Progenitor cell of endocrine pancreas (in vitro differentiated cells): Measurements from ENCODE around the gene ATP2A1. TPM values are rescaled to one million over a fixed set of nuclear protein-coding genes. Genes with fewer than 3 reads are reported as not detected.

Source experiments
- DNase-seq: peaks from one replicate; pipeline ENCODE4 v3.0.0; 2021; ENCODE audit warnings: low spot score; ENCODE audit not compliant: unreplicated experiment
- H3K27ac Mint-ChIP-seq: 2 replicates; pipeline ENCODE4 v1.8.0; 2021; ENCODE audit warnings: mild to moderate bottlenecking, moderate library complexity, mixed read lengths
- H3K27me3 Mint-ChIP-seq: 2 replicates; pipeline ENCODE4 v1.8.0; 2021; ENCODE audit warnings: mixed read lengths
- H3K36me3 Mint-ChIP-seq: 2 replicates; pipeline ENCODE4 v1.8.0; 2022; ENCODE audit warnings: mixed read lengths; ENCODE audit not compliant: insufficient read depth
- H3K4me1 Mint-ChIP-seq: 2 replicates; pipeline ENCODE4 v1.8.0; 2021; ENCODE audit warnings: low read depth, mixed read lengths
- H3K4me3 Mint-ChIP-seq: 2 replicates; pipeline ENCODE4 v1.8.0; 2021; ENCODE audit warnings: low read depth, mild to moderate bottlenecking, moderate library complexity, mixed read lengths
- H3K9me3 Mint-ChIP-seq: 2 replicates; pipeline ENCODE4 v1.8.0; 2021; ENCODE audit warnings: low read depth, mixed read lengths
- total RNA-seq: library from RNA; stranded (reverse); gene quantifications from 2 replicates; pipeline ENCODE4 v1.2.1, GENCODE V29; 2021
- TF ChIP-seq, protein P1 (sequence below): fragments of 200-600 bp; sonication (generic); IDR thresholded peaks from one replicate; pipeline ENCODE4 v1.5.0; 2021; ENCODE audit warnings: antibody characterized with exemption, mild to moderate bottlenecking; ENCODE audit not compliant: unreplicated experiment

Gene ATP2A1
- total RNA-seq, 1 donor from 2014 or later: 3.0 TPM

DNA sequence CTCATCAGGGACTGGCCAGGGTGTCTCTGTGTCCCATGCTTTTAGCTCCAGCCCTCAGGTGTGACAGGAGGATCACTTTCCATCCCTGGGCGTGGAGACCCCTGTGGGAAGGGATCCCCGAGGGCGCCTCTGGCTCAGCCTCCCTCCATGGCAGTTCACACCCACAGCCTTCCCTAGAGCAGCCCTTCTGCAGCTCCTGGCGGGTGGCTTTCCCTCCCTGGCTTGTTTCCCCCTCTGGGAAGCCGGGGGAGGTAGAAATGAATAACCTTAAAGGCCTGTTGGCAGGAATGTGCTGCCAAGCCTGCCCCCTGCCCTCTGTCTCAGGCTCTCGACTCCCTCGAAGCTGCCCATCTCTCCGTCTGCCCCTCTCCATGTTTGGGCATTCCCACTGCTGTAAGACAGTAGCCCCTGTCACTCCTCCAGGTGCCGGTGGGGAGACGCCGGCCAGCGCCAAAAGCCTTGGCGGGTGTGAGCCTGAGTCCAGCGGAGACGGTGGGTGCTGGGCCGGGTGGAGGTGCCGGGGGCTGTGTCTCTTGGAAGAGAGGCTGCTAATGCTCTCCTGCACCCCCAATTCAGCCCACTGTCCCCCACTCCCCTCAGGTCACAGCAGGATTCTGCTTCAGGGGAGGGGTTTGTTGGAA, 2.1 kb upstream of the ATP2A1 start:
- Mint-ChIP-seq H3K4me1 (peaks cover 5% of the 10 kb centered on the region), H3K9me3 (no peaks in the 10 kb centered on the region), H3K36me3 (peaks cover 4% of the 10 kb centered on the region), H3K27me3 (peaks cover 5% of the 10 kb centered on the region), H3K4me3 (no peak overlapping the region), H3K27ac (no peak overlapping the region)
- DNase-seq: no peak
- TF ChIP-seq, protein P1, sequence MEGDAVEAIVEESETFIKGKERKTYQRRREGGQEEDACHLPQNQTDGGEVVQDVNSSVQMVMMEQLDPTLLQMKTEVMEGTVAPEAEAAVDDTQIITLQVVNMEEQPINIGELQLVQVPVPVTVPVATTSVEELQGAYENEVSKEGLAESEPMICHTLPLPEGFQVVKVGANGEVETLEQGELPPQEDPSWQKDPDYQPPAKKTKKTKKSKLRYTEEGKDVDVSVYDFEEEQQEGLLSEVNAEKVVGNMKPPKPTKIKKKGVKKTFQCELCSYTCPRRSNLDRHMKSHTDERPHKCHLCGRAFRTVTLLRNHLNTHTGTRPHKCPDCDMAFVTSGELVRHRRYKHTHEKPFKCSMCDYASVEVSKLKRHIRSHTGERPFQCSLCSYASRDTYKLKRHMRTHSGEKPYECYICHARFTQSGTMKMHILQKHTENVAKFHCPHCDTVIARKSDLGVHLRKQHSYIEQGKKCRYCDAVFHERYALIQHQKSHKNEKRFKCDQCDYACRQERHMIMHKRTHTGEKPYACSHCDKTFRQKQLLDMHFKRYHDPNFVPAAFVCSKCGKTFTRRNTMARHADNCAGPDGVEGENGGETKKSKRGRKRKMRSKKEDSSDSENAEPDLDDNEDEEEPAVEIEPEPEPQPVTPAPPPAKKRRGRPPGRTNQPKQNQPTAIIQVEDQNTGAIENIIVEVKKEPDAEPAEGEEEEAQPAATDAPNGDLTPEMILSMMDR: no peak

DNA sequence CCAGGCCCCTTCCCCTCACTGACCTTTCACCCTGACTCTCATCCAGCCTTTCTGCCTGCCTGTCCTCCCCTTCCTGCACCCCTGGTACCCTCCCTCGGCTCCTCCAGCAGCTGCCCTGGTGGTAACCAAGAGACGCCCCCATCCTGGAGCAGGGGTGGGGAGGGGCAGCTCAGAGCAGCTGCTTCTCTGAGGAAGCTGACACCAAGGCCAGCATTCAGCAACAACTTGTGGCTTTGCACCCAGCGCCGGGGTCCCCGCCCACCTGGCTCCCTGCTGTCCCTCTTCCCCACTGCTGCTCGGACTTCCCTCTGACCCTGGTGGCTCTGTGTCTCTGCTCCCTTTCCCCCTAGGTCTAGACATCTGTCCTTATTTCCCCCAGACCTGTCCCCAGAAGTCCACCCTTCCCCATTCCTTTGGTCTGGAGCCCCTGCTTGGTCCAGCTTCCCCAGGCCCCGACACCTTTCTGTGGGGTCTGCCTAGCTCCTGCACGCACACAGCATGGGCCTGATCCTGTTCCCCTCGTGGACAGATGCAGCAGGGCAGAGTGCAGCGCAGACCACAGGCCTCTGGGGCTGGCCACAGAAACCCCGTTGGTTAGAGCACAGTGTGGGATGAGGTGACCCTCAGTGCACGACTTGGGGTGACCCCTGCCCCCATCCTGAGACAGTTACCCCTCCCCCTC, 1.2 kb upstream of the ATP2A1 start:
- Mint-ChIP-seq H3K4me1 (peaks cover 5% of the 10 kb centered on the region), H3K27ac (peak overlapping the region; percentile 69), H3K9me3 (no peaks in the 10 kb centered on the region), H3K27me3 (peaks cover 9% of the 10 kb centered on the region), H3K36me3 (peaks cover 4% of the 10 kb centered on the region), H3K4me3 (no peak overlapping the region)
- DNase-seq: no peak
- TF ChIP-seq, protein P1: no peak

DNA sequence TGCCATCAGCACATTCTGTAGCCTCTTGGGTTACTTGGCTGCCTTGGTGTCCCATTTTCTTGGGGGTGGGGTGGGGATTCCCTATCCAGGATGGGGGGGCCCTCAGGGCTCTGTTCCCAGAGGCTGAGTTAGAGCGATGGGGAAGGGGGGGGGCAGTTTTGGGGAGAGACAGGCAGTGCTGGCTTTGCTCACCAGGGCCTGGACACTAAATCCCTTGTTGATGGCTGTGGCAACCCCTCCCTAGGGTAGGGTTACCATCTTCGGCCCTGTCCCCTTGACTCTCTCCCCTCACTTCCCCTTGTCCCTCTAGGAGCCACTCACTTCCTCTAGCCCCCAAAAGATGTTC, 660 bp upstream of the ATP2A1 start:
- Mint-ChIP-seq H3K9me3 (no peaks in the 10 kb centered on the region), H3K27me3 (peaks cover 12% of the 10 kb centered on the region), H3K27ac (no peak overlapping the region), H3K36me3 (peaks cover 4% of the 10 kb centered on the region), H3K4me3 (peak overlapping the region; percentile 21), H3K4me1 (peaks cover 5% of the 10 kb centered on the region)
- no peak for DNase-seq
- TF ChIP-seq, protein P1: no peak

DNA sequence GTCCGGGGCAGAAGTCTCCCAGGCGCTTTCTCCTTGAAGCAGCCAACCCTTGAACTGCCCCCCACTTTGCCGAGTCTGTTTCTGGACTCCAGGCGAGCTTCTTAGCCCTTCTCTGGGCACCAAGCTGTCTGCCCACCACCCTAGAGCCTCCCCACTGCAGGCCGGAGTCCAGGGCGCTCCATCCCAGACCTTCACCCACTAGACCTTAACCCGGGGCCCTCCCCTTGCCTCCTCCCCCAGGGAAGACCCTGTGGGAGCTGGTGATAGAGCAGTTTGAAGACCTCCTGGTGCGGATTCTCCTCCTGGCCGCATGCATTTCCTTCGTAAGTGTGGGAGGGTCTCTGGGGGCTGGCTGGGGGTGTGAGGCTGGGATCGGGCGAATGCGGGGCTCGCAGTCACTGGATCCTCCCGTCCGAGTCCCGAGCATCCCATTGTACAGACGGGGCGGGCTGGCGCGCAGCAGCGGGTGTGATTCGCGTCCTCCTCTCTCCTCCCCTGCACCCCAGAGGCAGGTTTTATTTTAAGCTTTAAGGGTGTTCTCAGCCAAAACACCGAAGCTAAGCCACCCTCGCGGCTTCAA, 1.1 kb downstream of the ATP2A1 start:
- no peaks in the 10 kb centered on the region for H3K9me3 Mint-ChIP-seq
- H3K36me3 Mint-ChIP-seq: no peaks in the 10 kb centered on the region
- DNase-seq: no peak
- peaks cover 12% of the 10 kb centered on the region for H3K27me3 Mint-ChIP-seq
- TF ChIP-seq, protein P1: no peak
- H3K4me1 Mint-ChIP-seq: peaks cover 8% of the 10 kb centered on the region
- H3K27ac Mint-ChIP-seq: peak overlapping the region; percentile 41
- H3K4me3 Mint-ChIP-seq: peak overlapping the region; percentile 77

DNA sequence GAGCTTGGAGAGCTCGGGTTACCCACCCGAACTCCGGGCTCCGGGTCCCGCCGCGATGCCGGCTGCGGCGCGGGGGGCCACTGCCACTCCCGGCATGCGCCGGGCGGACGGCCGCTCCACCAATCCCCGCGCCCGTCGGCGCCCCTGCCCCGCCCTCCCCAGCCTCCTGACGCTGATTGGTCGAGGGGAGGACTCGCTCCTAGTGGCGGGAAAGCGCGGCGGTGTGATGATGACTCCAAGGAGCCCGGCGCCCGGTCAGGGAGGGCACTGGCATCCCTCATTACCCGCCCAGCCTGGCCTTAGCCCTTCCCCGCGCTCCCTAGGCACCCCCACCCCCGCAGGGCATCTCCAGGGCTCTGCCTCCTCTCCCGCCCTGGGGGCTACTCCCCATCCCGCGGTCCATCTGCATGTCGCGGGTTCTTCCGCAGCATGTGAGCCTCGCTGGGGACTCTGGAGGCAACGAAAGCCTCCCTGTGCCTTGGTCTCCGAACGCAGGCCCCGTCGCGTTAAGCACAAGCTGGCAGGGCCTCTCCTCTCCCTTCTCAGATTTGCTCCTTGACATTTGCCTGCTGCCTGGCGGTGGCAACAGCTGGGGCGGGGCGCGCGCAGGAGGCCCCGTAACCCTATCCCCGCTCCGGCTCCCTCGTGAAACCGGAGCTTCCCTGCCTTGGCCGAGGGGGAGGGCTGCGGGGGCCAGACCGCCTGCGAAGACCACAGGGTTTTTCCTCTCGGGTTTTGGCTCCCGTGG, 1.7 kb downstream of the ATP2A1 start:
- Mint-ChIP-seq H3K36me3 (no peaks in the 10 kb centered on the region), H3K4me3 (peak overlapping the region; percentile 77), H3K27ac (peak overlapping the region; percentile 41), H3K4me1 (peaks cover 8% of the 10 kb centered on the region), H3K27me3 (peaks cover 12% of the 10 kb centered on the region), H3K9me3 (no peaks in the 10 kb centered on the region)
- TF ChIP-seq, protein P1: no peak
- DNase-seq: peak; percentile 87
